ENCODE data around the gene PABPC1L. TPM values are rescaled to one million over a fixed set of nuclear protein-coding genes. Genes with fewer than 3 reads are reported as not detected.

PABPC1L gene
- total RNA-seq, 2 donors from 2014 or later = 58.2 to 113 TPM

- DNase-seq (ENCODE audit: low spot score) = no peak
- Mint-ChIP-seq H3K36me3 (no peaks in the 10 kb centered on the region), H3K4me1 (ENCODE audit: low read depth in 2 of 2) (peaks cover 50 to 57% of the 10 kb centered on the region in 2 donors)
Measured at GRCh38 chr20:44886828-44887227, 23.0 kb upstream of the PABPC1L start.

GRCh38 chr20:44887466-44887865, 22.4 kb upstream of the PABPC1L start:
- H3K9me3 Mint-ChIP-seq = no peaks in the 10 kb centered on the region
- no peak for ATAC-seq
- H3K27me3 Mint-ChIP-seq = no peaks in the 10 kb centered on the region
- peaks cover 57 to 63% of the 10 kb centered on the region in 2 donors for H3K4me1 Mint-ChIP-seq (ENCODE audit: low read depth in 2 of 2)
- peak overlapping the region; percentile 92 to 95 for H3K27ac Mint-ChIP-seq
- peak overlapping the region; percentile 97 for H3K4me3 Mint-ChIP-seq
- no peaks in the 10 kb centered on the region for H3K36me3 Mint-ChIP-seq
- DNase-seq (ENCODE audit: low spot score) = no peak

More at GRCh38 chr20:44886828-44887227, 23.0 kb upstream of the PABPC1L start:
- Mint-ChIP-seq H3K9me3 (no peaks in the 10 kb centered on the region), H3K4me3 (peak overlapping the region; percentile 97), H3K27ac (peak overlapping the region; percentile 92 to 95), H3K27me3 (no peaks in the 10 kb centered on the region)
- ATAC-seq = no peak

- Mint-ChIP-seq H3K36me3 (no peaks in the 10 kb centered on the region), H3K9me3 (no peaks in the 10 kb centered on the region), H3K4me1 (ENCODE audit: low read depth in 2 of 2) (peaks cover 63 to 66% of the 10 kb centered on the region in 2 donors), H3K4me3 (peak overlapping the region; percentile 97), H3K27me3 (no peaks in the 10 kb centered on the region), H3K27ac (peak overlapping the region; percentile 38 to 54)
- DNase-seq (ENCODE audit: low spot score) (no peak), ATAC-seq (no peak)
Measured at GRCh38 chr20:44888226-44889103, 21.4 kb upstream of the PABPC1L start.

- Mint-ChIP-seq H3K4me3 (peak overlapping the region; percentile 18), H3K9me3 (no peaks in the 10 kb centered on the region), H3K4me1 (ENCODE audit: low read depth in 2 of 2) (peaks cover 70 to 82% of the 10 kb centered on the region in 2 donors), H3K36me3 (peaks cover 5% of the 10 kb centered on the region), H3K27ac (peak overlapping the region; percentile 19 to 54), H3K27me3 (no peaks in the 10 kb centered on the region)
- no peak for ATAC-seq
- no peak for DNase-seq (ENCODE audit: low spot score)
Measured at GRCh38 chr20:44891826-44892225, 18.0 kb upstream of the PABPC1L start.

- no peaks in the 10 kb centered on the region for H3K9me3 Mint-ChIP-seq
- peaks cover 60 to 69% of the 10 kb centered on the region in 2 donors for H3K4me1 Mint-ChIP-seq (ENCODE audit: low read depth in 2 of 2)
- H3K4me3 Mint-ChIP-seq = peak overlapping the region; percentile 47
- no peaks in the 10 kb centered on the region for H3K27me3 Mint-ChIP-seq
- H3K27ac Mint-ChIP-seq = peak overlapping the region; percentile 20
- no peak for ATAC-seq
- DNase-seq (ENCODE audit: low spot score) = no peak
- peaks cover 10% of the 10 kb centered on the region for H3K36me3 Mint-ChIP-seq
Measured at GRCh38 chr20:44894959-44895358, 14.9 kb upstream of the PABPC1L start.

GRCh38 chr20:44896583-44896982, 13.3 kb upstream of the PABPC1L start:
- H3K4me3 Mint-ChIP-seq = peak overlapping the region; percentile 61
- no peaks in the 10 kb centered on the region for H3K9me3 Mint-ChIP-seq
- H3K36me3 Mint-ChIP-seq = peaks cover 10% of the 10 kb centered on the region
- no peak for ATAC-seq
- H3K4me1 Mint-ChIP-seq (ENCODE audit: low read depth in 2 of 2) = peaks cover 62 to 73% of the 10 kb centered on the region in 2 donors
- no peak for DNase-seq (ENCODE audit: low spot score)
- H3K27ac Mint-ChIP-seq = peak overlapping the region; percentile 20 to 73
- H3K27me3 Mint-ChIP-seq = no peaks in the 10 kb centered on the region

GRCh38 chr20:44897133-44897532, 12.7 kb upstream of the PABPC1L start:
- Mint-ChIP-seq H3K27me3 (no peaks in the 10 kb centered on the region), H3K4me3 (peak overlapping the region; percentile 30), H3K4me1 (ENCODE audit: low read depth in 2 of 2) (peaks cover 58 to 67% of the 10 kb centered on the region in 2 donors), H3K9me3 (no peaks in the 10 kb centered on the region), H3K27ac (peak overlapping the region; percentile 20 to 28), H3K36me3 (peaks cover 10% of the 10 kb centered on the region)
- DNase-seq (ENCODE audit: low spot score) (no peak), ATAC-seq (no peak)

GRCh38 chr20:44900231-44900854, 9.5 kb upstream of the PABPC1L start:
- Mint-ChIP-seq H3K9me3 (no peaks in the 10 kb centered on the region), H3K27me3 (no peaks in the 10 kb centered on the region), H3K4me1 (ENCODE audit: low read depth in 2 of 2) (peaks cover 40 to 41% of the 10 kb centered on the region in 2 donors), H3K27ac (peak overlapping the region; percentile 76 to 88), H3K4me3 (peak overlapping the region; percentile 33), H3K36me3 (peaks cover 23% of the 10 kb centered on the region)
- DNase-seq (ENCODE audit: low spot score) (no peak), ATAC-seq (peak; percentile 67 to 75)

GRCh38 chr20:44901974-44902373, 7.9 kb upstream of the PABPC1L start:
- H3K4me3 Mint-ChIP-seq = no peak overlapping the region
- DNase-seq (ENCODE audit: low spot score) (no peak), ATAC-seq (no peak)
- no peaks in the 10 kb centered on the region for H3K9me3 Mint-ChIP-seq
- peaks cover 24 to 26% of the 10 kb centered on the region in 2 donors for H3K4me1 Mint-ChIP-seq (ENCODE audit: low read depth in 2 of 2)
- peaks cover 31% of the 10 kb centered on the region for H3K36me3 Mint-ChIP-seq
- no peaks in the 10 kb centered on the region for H3K27me3 Mint-ChIP-seq
- peak overlapping the region in 1 of 2 donors; percentile 6 for H3K27ac Mint-ChIP-seq

GRCh38 chr20:44904377-44904776, 5.5 kb upstream of the PABPC1L start:
- H3K27me3 Mint-ChIP-seq = no peaks in the 10 kb centered on the region
- H3K27ac Mint-ChIP-seq = peak overlapping the region in 1 of 2 donors; percentile 14
- no peak for DNase-seq (ENCODE audit: low spot score)
- no peak overlapping the region for H3K4me3 Mint-ChIP-seq
- no peaks in the 10 kb centered on the region for H3K9me3 Mint-ChIP-seq
- ATAC-seq = no peak
- H3K4me1 Mint-ChIP-seq (ENCODE audit: low read depth in 2 of 2) = peaks cover 19% of the 10 kb centered on the region in 2 donors
- H3K36me3 Mint-ChIP-seq = peaks cover 26% of the 10 kb centered on the region

- peaks cover 15% of the 10 kb centered on the region for H3K36me3 Mint-ChIP-seq
- no peak for DNase-seq (ENCODE audit: low spot score)
- peak overlapping the region; percentile 37 to 57 for H3K27ac Mint-ChIP-seq
- peaks cover 13 to 18% of the 10 kb centered on the region in 2 donors for H3K4me1 Mint-ChIP-seq (ENCODE audit: low read depth in 2 of 2)
- no peaks in the 10 kb centered on the region for H3K9me3 Mint-ChIP-seq
- peak overlapping the region; percentile 85 for H3K4me3 Mint-ChIP-seq
- no peaks in the 10 kb centered on the region for H3K27me3 Mint-ChIP-seq
- no peak for ATAC-seq
Measured at GRCh38 chr20:44908987-44909871, 631 bp upstream of the PABPC1L start.

- H3K36me3 Mint-ChIP-seq = peaks cover 4% of the 10 kb centered on the region
- peaks cover 21 to 27% of the 10 kb centered on the region in 2 donors for H3K4me1 Mint-ChIP-seq (ENCODE audit: low read depth in 2 of 2)
- no peaks in the 10 kb centered on the region for H3K27me3 Mint-ChIP-seq
- ATAC-seq (no peak), DNase-seq (ENCODE audit: low spot score) (no peak)
- H3K27ac Mint-ChIP-seq = peak overlapping the region in 1 of 2 donors; percentile 47
- H3K9me3 Mint-ChIP-seq = no peaks in the 10 kb centered on the region
- H3K4me3 Mint-ChIP-seq = peak overlapping the region; percentile 85
Measured at GRCh38 chr20:44910690-44911262, 916 bp downstream of the PABPC1L start.
